GM21786 (cell line): ENCODE data around the gene RPL27A.

ENCODE experiments used
- ATAC-seq: cut with Tn5 transposase; IDR thresholded peaks from one replicate; pipeline ENCODE4 v1.9.1; 2021; ENCODE audit not compliant: unreplicated experiment

The RPL27A gene

GRCh38 chr11:8720352-8720751, 37.8 kb downstream of the RPL27A start:
- no peak for ATAC-seq

DNA sequence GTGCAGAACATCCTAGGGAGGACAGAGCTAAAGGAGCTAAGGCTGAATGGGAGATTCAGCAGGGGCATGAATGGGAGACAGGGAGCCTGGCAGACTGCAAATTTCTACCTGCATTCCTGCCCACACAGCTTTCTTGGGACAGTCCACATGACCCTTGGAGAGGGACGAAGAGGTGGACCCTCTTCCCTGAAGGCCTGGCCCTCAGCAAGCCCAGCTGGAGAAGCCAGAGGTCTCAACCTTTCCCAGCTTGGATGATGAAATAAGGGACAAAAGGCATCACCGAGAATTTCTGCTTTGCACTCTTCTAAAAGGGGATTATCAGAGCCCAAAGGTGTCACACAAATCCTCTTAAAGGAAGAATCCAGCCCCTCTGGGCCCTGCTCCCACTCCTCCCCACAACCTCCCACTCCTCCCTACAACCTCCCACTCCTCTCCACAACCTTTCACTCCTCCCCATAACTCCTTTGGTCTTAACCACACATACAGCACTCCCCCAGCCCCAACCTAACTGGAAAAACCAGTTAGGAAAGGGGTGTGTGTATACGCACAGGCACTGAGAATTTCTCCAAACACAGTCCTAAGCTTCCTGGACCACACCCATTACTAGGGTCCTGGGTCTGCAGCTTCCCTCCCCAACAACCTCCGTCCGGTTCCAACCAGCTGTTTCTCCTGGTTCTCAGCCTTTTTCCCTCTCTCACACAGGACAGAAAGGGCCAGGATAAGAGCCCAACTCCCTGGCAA, 38.4 kb downstream of the RPL27A start:
- ATAC-seq: no peak

GRCh38 chr11:8721609-8722500, 39.3 kb downstream of the RPL27A start:
- no peak for ATAC-seq

DNA sequence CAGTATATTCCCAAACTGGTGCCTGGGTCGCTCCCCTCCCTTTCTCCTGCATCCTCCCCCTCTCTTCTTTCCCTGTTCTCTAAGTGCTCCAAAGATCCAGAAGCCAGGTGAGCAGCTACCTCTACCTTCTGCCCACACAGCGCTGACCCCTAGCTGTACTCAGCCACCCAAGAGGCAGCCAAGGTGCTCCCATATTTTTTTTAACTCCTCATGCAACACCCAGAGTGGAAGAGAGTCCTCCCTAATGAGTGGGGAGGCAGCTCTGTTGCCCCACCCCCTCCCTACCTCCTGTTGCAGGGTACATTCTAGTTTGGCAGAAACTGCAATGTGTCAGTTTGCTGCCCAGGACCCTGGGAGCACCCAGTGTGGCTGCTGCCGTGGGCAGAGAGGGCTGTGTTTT, 40.2 kb downstream of the RPL27A start:
- no peak for ATAC-seq

- no peak for ATAC-seq
Observed at GRCh38 chr11:8723711-8724110, 41.1 kb downstream of the RPL27A start.

GRCh38 chr11:8724682-8725081, 42.1 kb downstream of the RPL27A start:
- ATAC-seq: no peak

GRCh38 chr11:8726395-8726794, 43.8 kb downstream of the RPL27A start:
- ATAC-seq: no peak

DNA sequence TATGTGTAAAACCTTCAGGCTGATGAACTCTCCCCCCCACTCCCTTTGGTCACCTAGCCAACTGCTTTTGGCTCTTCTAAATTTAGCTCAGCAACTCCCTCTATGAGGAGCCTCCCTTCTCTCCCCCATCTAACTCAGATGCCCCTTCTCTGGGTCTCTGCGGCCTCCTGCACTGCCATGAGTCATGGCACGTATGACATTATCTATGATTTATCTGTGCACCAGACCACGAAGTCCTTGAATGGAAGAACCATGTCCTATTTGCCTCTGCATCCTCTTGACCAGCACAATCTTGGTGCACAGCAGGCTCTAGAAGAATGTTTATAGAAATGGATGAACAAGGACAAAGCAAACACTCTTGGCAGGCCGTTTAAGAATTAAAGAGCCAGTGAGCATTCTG, 46.0 kb downstream of the RPL27A start:
- ATAC-seq: no peak

- ATAC-seq: no peak
Observed at GRCh38 chr11:8729067-8729466, 46.5 kb downstream of the RPL27A start.

DNA sequence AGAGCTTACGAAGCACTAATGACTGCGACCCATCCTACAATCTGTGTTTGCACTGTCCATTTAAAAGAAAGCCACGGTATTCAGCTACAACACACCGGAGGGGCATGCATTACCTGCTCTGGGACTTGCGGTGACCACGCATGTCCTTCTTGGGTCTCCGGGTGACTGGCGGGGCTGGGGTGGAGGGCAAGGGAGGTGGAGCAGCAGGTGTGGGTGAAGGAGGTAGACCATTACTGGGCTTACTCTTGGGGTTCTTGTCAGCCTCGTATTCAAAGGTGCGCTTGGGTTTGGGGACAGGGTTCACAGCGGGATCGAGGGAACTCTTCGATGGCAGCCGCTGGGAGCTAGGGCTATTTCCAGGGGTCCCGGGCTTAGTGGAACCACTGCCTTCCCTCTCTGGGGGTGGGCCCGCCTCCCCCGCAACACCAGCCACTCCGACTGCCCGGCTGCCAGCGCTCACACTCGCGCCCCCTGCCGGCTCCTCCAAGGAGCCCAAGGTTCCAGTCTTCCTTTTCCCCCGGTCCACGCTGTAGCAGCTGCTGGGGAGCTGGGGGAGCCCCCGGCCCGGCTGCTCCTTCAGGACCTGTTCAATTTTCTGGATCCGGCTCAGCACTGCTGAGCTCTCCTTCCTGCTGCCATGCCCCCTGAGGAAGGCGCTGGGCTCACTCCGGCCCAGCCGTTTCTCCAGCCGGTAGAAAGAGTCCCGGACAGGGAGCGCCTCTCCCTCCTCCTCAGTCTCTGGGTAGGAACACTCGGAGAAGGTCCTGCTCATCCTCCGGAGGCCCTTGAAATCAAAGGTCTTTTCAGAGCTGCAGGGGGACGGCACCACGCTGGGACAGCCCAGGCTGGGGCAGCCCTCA, 47.5 kb downstream of the RPL27A start:
- no peak for ATAC-seq

DNA sequence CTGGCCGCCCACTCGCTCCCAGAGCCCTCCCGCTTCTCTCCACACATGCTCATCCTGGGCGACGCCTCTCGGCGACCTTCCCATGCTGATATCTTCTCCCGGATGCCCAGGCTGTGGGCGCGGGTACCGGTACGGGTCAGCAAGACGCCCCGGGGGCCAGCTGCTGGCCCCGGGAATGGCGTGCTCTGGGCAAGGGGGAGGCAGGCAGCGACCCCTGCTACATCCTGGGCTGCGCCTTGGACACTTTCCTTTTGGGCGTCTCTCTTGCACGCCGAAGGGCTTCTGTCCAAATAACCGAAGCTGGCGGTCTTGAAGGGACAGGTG, 48.1 kb downstream of the RPL27A start:
- no peak for ATAC-seq

GRCh38 chr11:8731647-8732323, 49.2 kb downstream of the RPL27A start:
- ATAC-seq: peak; percentile 49

GRCh38 chr11:8732324-8732670, 49.7 kb downstream of the RPL27A start:
- ATAC-seq: peak; percentile 85

DNA sequence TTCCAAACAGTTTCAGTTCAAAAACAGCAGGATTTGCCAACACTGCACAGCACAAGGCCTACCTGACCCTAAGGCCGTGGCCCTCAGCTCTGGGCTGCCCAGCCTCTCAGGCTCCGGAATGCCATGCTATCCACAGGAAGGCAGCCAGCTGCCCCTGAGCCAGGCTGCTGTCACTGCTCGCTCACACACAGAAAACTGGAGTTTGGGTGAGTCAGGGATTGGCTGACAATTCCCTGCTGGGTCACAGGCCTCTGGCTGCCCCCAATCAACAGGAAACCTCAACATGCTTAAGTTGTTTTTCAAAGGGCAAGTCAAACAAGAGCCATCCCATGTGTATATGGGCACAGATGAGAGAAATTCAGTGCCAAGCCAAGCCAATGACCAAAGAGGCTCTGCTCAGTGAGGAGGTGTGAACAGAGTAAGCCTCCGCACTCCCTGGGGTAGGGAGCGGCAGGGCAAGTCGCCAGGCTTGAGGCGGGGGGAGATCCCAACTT, 50.2 kb downstream of the RPL27A start:
- peak; percentile 13 for ATAC-seq

GRCh38 chr11:8733852-8734251, 51.3 kb downstream of the RPL27A start:
- no peak for ATAC-seq

- no peak for ATAC-seq
Observed at GRCh38 chr11:8735094-8735493, 52.5 kb downstream of the RPL27A start.

DNA sequence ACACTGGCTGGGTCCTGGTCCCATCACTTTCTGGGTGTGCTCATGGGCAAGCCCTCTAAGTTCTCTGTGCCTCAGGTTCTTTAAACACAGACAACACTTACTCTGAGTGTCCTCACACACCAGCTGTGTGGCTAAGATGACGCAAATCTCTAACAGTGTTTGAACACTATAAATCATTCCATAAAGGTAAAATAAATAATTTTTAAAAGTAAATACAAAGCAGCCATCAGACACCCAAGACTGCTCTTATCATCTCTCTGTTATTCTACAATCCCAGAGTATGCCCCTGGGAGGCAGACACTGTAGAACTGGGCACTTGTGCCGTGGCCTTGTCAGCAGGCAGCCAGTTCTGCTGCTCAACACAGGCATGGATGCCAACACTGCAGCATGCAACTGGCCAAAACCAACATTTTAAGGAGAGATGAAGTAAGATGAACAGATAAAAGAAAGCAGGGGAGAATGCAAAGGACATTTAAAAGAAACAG, 56.8 kb downstream of the RPL27A start:
- no peak for ATAC-seq
